ENCODE results near the gene NUP88.

DNA sequence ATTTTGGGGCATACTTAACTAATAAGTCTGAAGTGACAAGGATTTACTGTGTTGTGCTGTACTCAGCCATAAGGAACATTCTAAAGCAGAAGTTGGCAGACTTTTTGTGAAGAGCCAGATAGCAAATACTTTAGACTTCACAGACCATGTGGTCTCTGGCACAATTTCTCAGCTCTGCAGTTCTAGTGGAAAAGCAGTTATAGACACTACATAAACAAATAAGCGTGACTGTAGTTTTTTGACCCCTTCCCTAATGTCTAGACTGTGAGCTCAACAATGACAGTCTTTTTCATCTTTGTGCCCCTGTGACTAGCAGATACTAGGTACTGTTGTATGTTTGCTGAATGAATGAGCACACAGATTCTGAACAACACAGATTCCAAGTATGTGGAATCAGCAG lies 5.4 kb upstream of the NUP88 start:
- TF ChIP-seq FOXA1 (IDR thresholded peaks at IDR 0.05) = no peak
- TF ChIP-seq LEF1 (IDR thresholded peaks at IDR 0.05; ENCODE audit: borderline replicate concordance) = no peak
- TF ChIP-seq HDGF (IDR thresholded peaks at IDR 0.05; ENCODE audit: borderline replicate concordance) = no peak
- TF ChIP-seq SP1 (IDR thresholded peaks at IDR 0.05) = no peak
